ENCODE data around the gene IL9R. TPM values are rescaled to one million over a fixed set of nuclear protein-coding genes. Genes with fewer than 3 reads are reported as not detected.
"Not testable (repeated sequence)": the region's sequence is repeated elsewhere in the genome, so short reads cannot be mapped to it uniquely, and the experiment has no call there.

The IL9R gene
- total and polyA plus RNA-seq, 4 donors, result 0.30 TPM; not detected in 3

DNA sequence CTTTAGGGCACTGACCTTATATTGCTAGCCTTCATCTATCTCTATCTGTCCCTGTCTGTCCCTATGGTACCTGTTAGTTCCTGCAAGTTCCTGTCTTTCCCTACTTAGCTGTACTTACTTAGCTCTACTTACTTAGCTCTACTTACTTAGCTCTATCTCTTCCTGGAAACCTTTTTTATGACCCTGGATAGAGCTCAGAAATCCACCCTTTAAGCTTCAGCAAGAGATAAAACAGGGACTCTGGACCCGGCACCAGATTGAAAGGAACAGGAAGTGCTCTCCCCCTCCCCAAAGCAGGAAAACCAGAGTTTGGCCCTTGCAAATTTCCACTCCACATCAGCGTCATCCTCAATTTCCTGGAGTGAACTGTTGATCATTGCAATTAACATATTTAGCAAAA, 12.3 kb upstream of the IL9R start:
- H3K27me3 ChIP-seq (ENCODE audit: control insufficient read depth in 1 of 2, insufficient read depth in 2 of 2, low read length in 1 of 2), result no peaks in the 10 kb centered on the region
- H3K27ac ChIP-seq (ENCODE audit: low read depth in 1 of 2, low read length in 2 of 2), result no peak overlapping the region
- intact Hi-C loops (cut with DNase I), result no loop called here
- H3K9me3 ChIP-seq (ENCODE audit: control insufficient read depth, low read length), result peaks cover 3% of the 10 kb centered on the region
- H3K36me3 ChIP-seq (ENCODE audit: control insufficient read depth in 1 of 2, insufficient read depth in 2 of 2, low read length in 1 of 2), result no peaks in the 10 kb centered on the region
- no peak for DNase-seq
- H3K4me1 ChIP-seq (ENCODE audit: control insufficient read depth in 1 of 2, insufficient read depth in 2 of 2, low read length in 2 of 2), result no peaks in the 10 kb centered on the region
- 58 to 65% methylated on average over 2 of the region's 2 CpGs for WGBS, 2 donors
- ATAC-seq (ENCODE audit: low FRiP score), result no peak
- H3K4me3 ChIP-seq (ENCODE audit: low read length in 2 of 2), result no peak overlapping the region

DNA sequence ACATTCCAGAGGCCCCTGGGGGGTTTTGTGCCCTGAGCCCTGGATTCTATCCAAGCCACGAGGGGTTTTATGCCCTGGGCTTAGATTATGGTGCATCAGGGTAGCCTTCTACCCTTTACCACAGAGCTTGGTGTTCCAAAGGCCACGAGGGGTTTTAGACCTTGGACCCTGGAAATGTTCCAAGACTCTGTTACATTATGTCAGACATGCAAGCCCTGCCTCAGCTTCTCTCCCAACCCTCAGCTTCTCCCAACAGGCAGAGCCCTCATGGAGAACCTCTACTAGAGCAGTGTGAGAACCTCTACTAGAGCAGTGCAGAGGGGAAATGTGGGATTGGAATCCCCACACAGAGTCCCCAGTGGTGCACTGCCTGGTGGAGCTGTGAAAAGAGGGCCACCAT, 10.5 kb upstream of the IL9R start:
- H3K36me3 ChIP-seq (ENCODE audit: control insufficient read depth in 1 of 2, insufficient read depth in 2 of 2, low read length in 1 of 2); H3K4me1 ChIP-seq (ENCODE audit: control insufficient read depth in 1 of 2, insufficient read depth in 2 of 2, low read length in 2 of 2); H3K27me3 ChIP-seq (ENCODE audit: control insufficient read depth in 1 of 2, insufficient read depth in 2 of 2, low read length in 1 of 2); H3K9me3 ChIP-seq (ENCODE audit: control insufficient read depth, low read length); H3K27ac ChIP-seq (ENCODE audit: low read depth in 1 of 2, low read length in 2 of 2); DNase-seq; H3K4me3 ChIP-seq (ENCODE audit: low read length in 2 of 2); ATAC-seq (ENCODE audit: low FRiP score); intact Hi-C loops (cut with DNase I): not testable (repeated sequence)
- 21 to 36% methylated on average over 2 of the region's 2 CpGs for WGBS, 2 donors

DNA sequence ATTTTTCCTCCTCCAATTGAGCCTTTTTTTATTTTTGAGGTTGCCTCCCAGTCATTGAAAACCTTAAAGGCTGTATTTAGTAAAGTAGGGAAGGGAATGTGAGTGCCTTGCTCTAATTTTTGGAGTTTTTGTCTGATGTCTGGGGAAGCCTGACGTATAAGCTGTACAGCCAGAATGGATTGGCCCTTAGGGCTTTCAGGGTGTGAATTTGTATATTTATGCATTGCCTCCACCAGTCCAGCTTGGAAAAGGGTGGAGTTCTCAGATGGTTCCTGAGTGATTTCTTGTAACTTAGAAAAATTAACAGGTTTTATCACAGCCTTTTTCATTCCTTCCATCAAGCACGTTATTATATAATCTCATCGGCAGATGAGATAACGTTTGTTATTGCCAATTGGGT, 8.6 kb upstream of the IL9R start:
- H3K36me3 ChIP-seq (ENCODE audit: control insufficient read depth in 1 of 2, insufficient read depth in 2 of 2, low read length in 1 of 2), result no peaks in the 10 kb centered on the region
- H3K4me1 ChIP-seq (ENCODE audit: control insufficient read depth in 1 of 2, insufficient read depth in 2 of 2, low read length in 2 of 2), result no peaks in the 10 kb centered on the region
- H3K9me3 ChIP-seq (ENCODE audit: control insufficient read depth, low read length), result peaks cover 2% of the 10 kb centered on the region
- WGBS, 2 donors, result 66 to 67% methylated on average over 4 of the region's 4 CpGs
- H3K27me3 ChIP-seq (ENCODE audit: control insufficient read depth in 1 of 2, insufficient read depth in 2 of 2, low read length in 1 of 2), result no peaks in the 10 kb centered on the region
- intact Hi-C loops (cut with DNase I), result no loop called here
- ATAC-seq (ENCODE audit: low FRiP score) (no peak), DNase-seq (no peak)
- no peak overlapping the region for H3K4me3 ChIP-seq (ENCODE audit: low read length in 2 of 2)
- H3K27ac ChIP-seq (ENCODE audit: low read depth in 1 of 2, low read length in 2 of 2), result no peak overlapping the region

DNA sequence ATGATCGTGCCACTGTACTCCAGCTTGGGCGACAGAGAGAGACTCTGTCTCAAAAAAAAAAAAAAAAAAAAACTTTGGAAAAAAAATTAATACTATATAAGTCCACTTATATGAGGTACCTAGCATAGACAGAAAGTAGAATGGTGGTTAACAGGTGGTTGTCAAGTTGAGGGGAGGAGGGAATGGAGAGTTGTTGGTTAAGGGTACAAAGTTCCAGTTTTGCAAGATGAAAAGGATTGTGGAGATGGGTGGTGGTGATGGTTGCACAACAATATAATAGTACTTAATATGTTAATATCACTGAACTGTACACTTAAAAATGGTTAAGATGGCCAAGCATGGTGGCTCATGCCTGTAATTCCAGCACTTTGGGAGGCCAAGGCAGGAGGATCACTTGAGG, 4.1 kb upstream of the IL9R start:
- Histone ChIP-seq H3K4me1 (ENCODE audit: control insufficient read depth in 1 of 2, insufficient read depth in 2 of 2, low read length in 2 of 2) (no peaks in the 10 kb centered on the region), H3K27me3 (ENCODE audit: control insufficient read depth in 1 of 2, insufficient read depth in 2 of 2, low read length in 1 of 2) (no peaks in the 10 kb centered on the region), H3K27ac (ENCODE audit: low read depth in 1 of 2, low read length in 2 of 2) (no peak overlapping the region), H3K9me3 (ENCODE audit: control insufficient read depth, low read length) (no peaks in the 10 kb centered on the region), H3K4me3 (ENCODE audit: low read length in 2 of 2) (no peak overlapping the region), H3K36me3 (ENCODE audit: control insufficient read depth in 1 of 2, insufficient read depth in 2 of 2, low read length in 1 of 2) (no peaks in the 10 kb centered on the region)
- ATAC-seq (ENCODE audit: low FRiP score) (no peak), DNase-seq (no peak)
- 68 to 71% methylated on average over 2 of the region's 2 CpGs for WGBS, 2 donors
- intact Hi-C loops (cut with DNase I), result no loop called here

DNA sequence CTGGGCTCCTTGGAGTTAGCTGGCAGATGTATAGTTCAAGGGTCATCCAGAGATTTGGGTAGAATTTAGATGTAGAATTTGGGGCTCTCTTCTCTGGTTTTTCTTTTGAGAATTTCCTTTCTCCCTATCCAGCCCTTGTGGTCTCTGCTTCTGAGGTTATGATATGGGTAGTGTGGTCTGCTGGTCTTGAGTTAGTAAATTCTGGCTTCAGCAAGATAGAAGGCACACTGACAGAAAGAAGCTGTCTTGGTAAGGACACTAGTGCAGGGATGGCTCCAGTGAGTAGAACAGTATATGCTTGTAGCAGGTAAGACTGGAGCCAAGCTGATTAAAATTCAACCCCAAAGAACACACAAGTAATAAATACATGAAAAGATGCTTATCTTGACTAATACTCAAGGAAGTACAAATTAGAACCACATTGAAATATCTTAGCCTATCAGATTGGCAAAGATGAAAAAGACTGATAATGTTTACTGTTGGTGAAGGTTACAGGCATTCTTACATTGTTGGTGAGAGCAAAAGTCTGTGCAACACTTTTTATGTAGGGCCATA, 2.1 kb upstream of the IL9R start:
- Histone ChIP-seq H3K9me3 (ENCODE audit: control insufficient read depth, low read length) (no peaks in the 10 kb centered on the region), H3K4me1 (ENCODE audit: control insufficient read depth in 1 of 2, insufficient read depth in 2 of 2, low read length in 2 of 2) (no peaks in the 10 kb centered on the region), H3K27ac (ENCODE audit: low read depth in 1 of 2, low read length in 2 of 2) (no peak overlapping the region), H3K4me3 (ENCODE audit: low read length in 2 of 2) (no peak overlapping the region), H3K36me3 (ENCODE audit: control insufficient read depth in 1 of 2, insufficient read depth in 2 of 2, low read length in 1 of 2) (no peaks in the 10 kb centered on the region), H3K27me3 (ENCODE audit: control insufficient read depth in 1 of 2, insufficient read depth in 2 of 2, low read length in 1 of 2) (no peaks in the 10 kb centered on the region)
- intact Hi-C loops (cut with DNase I), result no loop called here
- DNase-seq (no peak), ATAC-seq (ENCODE audit: low FRiP score) (no peak)

DNA sequence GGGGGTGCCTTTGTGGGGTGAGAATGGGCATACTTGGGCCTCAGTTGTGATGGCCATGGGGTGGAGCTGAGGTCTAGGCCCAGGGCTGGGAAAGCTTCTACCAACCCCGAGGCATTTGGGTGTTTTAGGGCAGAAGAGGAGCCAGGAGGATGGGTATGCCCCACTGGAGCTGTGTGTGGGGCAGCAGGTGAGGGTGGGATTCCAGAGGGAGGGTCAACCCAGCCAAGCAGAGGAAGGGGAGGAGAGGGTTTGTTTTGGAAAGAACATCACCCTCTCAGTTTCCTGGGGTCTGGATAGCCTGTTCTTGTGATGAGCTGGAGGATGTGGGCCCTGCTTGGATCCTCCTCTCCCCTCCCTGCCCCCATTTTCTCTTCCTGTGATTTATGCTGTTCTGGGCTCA, 620 bp downstream of the IL9R start:
- 26 to 39% methylated on average over 1 of the region's 1 CpG for WGBS, 2 donors
- no peaks in the 10 kb centered on the region for H3K36me3 ChIP-seq (ENCODE audit: control insufficient read depth in 1 of 2, insufficient read depth in 2 of 2, low read length in 1 of 2)
- DNase-seq (no peak), ATAC-seq (ENCODE audit: low FRiP score) (no peak)
- no peaks in the 10 kb centered on the region for H3K9me3 ChIP-seq (ENCODE audit: control insufficient read depth, low read length)
- intact Hi-C loops (cut with DNase I), result no loop called here
- H3K27ac ChIP-seq (ENCODE audit: low read depth in 1 of 2, low read length in 2 of 2), result no peak overlapping the region
- H3K4me3 ChIP-seq (ENCODE audit: low read length in 2 of 2), result no peak overlapping the region
- H3K27me3 ChIP-seq (ENCODE audit: control insufficient read depth in 1 of 2, insufficient read depth in 2 of 2, low read length in 1 of 2), result no peaks in the 10 kb centered on the region
- H3K4me1 ChIP-seq (ENCODE audit: control insufficient read depth in 1 of 2, insufficient read depth in 2 of 2, low read length in 2 of 2), result no peaks in the 10 kb centered on the region

DNA sequence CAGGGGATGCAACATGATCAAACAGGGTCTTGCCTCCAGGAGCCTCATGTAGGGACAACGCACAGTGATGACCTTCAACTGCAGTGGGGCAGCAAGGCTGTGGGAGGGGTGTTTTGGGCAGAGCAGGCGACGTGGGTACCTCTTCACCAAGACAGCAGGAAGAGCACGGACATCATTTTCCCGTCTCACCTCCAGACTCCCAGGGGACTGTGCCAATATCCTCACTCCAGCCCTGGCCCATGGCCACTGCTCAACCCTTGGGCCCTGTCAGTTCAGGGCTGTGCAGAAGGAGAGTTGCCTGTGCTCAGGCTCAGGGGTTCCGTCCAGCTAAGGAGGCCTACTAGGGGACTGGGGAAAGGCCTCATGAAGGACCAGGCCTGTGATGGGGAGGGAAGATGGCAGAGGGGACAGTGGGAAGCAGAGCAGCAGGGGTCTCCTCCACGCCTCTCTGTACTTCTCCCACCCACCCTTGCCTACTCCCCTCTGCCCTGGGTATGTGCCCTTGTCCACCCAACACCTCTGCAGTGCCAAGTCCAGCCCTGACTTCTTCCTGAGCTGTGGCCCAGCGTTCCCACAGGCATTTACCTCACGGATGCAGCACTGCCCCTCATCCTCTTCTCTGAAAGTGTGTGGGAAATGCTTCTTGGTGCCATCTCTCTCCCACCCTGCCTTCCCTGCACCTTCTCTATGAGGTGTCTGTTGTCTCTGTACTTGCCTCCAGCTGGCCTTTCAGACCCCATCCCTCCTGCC, 1.4 kb downstream of the IL9R start:
- no peaks in the 10 kb centered on the region for H3K36me3 ChIP-seq (ENCODE audit: control insufficient read depth in 1 of 2, insufficient read depth in 2 of 2, low read length in 1 of 2)
- no peaks in the 10 kb centered on the region for H3K27me3 ChIP-seq (ENCODE audit: control insufficient read depth in 1 of 2, insufficient read depth in 2 of 2, low read length in 1 of 2)
- H3K27ac ChIP-seq (ENCODE audit: low read depth in 1 of 2, low read length in 2 of 2), result no peak overlapping the region
- no peak overlapping the region for H3K4me3 ChIP-seq (ENCODE audit: low read length in 2 of 2)
- no peak for DNase-seq
- H3K4me1 ChIP-seq (ENCODE audit: control insufficient read depth in 1 of 2, insufficient read depth in 2 of 2, low read length in 2 of 2), result no peaks in the 10 kb centered on the region
- no peaks in the 10 kb centered on the region for H3K9me3 ChIP-seq (ENCODE audit: control insufficient read depth, low read length)
- intact Hi-C loops (cut with DNase I), result no loop called here
- no peak for ATAC-seq (ENCODE audit: low FRiP score)
- WGBS, 2 donors, result 71 to 75% methylated on average over 9 of the region's 9 CpGs

DNA sequence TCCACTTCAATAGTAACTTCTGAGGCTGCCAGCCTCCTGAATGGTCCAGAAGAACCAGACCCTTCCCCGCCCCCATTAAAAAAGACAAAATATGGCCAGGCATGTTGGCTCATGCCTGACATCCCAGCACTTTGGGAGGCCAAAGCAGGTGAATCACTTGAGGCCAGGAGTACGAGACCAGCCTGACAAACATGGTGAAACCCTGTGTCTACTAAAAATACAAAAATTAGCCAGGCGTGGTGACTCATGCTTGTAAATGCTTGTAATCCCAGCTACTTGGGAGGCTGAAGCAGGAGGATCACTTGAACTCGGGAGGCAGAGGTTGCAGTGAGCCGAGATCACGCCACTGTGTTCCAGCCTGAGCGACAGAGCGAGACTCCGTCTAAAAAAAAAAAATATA, 2.3 kb downstream of the IL9R start:
- H3K27me3 ChIP-seq (ENCODE audit: control insufficient read depth in 1 of 2, insufficient read depth in 2 of 2, low read length in 1 of 2); DNase-seq; H3K9me3 ChIP-seq (ENCODE audit: control insufficient read depth, low read length); intact Hi-C loops (cut with DNase I); H3K4me1 ChIP-seq (ENCODE audit: control insufficient read depth in 1 of 2, insufficient read depth in 2 of 2, low read length in 2 of 2); ATAC-seq (ENCODE audit: low FRiP score); H3K36me3 ChIP-seq (ENCODE audit: control insufficient read depth in 1 of 2, insufficient read depth in 2 of 2, low read length in 1 of 2); H3K4me3 ChIP-seq (ENCODE audit: low read length in 2 of 2); H3K27ac ChIP-seq (ENCODE audit: low read depth in 1 of 2, low read length in 2 of 2): not testable (repeated sequence)
- 75 to 80% methylated on average over 9 of the region's 9 CpGs for WGBS, 2 donors

DNA sequence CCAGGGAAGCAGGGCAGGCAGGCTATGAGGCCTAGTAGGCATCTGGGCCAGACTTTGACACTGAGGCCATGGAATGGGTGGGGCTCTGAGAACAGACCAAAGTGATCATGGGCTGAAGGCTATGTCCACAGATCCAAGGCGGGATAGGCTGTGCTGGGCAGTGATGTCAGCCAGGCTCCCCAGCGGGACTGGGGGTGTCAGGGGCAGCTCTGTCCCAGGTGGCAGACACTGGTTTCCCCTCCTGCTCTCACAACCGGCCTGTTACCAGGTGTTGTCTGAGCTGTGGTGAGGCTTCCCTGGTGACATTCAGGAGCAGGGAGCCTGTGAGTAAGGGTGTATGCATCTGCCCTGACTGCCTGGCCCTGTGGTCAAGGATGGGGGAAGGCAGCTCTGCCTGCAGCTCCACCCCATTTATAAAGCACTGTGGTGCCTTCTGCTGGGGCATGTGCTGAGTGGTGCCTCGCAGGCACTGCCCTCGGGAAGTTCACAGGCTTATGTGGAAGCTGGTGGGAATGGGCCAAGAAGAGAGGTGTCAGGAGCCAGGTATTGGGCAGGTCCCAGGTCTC, 2.9 kb downstream of the IL9R start:
- intact Hi-C loops (cut with DNase I), result no loop called here
- Histone ChIP-seq H3K27ac (ENCODE audit: low read depth in 1 of 2, low read length in 2 of 2) (no peak overlapping the region), H3K9me3 (ENCODE audit: control insufficient read depth, low read length) (no peaks in the 10 kb centered on the region), H3K4me1 (ENCODE audit: control insufficient read depth in 1 of 2, insufficient read depth in 2 of 2, low read length in 2 of 2) (no peaks in the 10 kb centered on the region), H3K27me3 (ENCODE audit: control insufficient read depth in 1 of 2, insufficient read depth in 2 of 2, low read length in 1 of 2) (no peaks in the 10 kb centered on the region), H3K4me3 (ENCODE audit: low read length in 2 of 2) (no peak overlapping the region), H3K36me3 (ENCODE audit: control insufficient read depth in 1 of 2, insufficient read depth in 2 of 2, low read length in 1 of 2) (no peaks in the 10 kb centered on the region)
- DNase-seq, result peak in 1 of 2 donors; percentile 62
- no peak for ATAC-seq (ENCODE audit: low FRiP score)
- 80 to 81% methylated on average over 5 of the region's 5 CpGs for WGBS, 2 donors
